ENCODE results near the gene TMEM18. TPM values are rescaled to one million over a fixed set of nuclear protein-coding genes. Genes with fewer than 3 reads are reported as not detected.

TMEM18 gene
- total and polyA plus RNA-seq, 2 of the 13 experiments (the other 11 are each of a cell fraction or from before 2014, with no cell fraction given) = 45.9 to 49.4 TPM

DNA sequence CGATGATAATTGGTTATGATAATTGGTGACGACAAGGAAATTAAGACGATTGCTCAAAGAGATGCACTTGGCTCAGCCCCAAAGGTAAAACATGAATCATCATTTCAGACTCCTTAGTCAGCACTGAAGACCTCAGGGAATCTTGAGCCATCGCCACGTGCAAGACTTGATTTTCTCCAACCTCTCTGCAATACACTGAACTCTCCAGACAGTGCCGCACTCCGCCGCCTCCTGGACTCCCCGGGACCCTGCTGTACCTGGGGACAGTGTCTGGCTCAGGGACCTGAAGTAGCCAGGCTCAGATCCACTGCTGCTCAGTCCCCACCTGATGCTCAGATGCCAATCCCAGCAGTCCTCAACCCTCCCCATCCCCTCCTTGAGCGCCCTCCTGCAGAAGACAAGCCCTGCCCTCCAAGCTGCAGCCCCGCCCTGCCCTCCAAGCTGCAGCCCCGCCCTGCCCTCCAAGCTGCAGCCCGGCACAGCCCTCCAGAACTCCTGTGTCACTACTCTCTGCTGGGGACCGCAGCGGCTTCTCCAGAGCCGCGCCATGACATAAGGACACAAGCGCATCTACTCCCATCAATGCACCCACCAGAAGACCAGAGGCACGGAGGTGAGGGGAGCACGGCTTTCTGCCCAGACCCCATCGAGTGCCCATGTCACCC, 1.1 kb downstream of the TMEM18 start (continued):
- TF ChIP-seq HIVEP1 (CRISPR knock-in tag; IDR thresholded peaks at IDR 0.05) = peak; percentile 73; the same call in 1 of the 2 replicates
- peak; percentile 47; the same call in 1 of the 2 replicates for TF ChIP-seq FOXC1 (CRISPR knock-in tag; IDR thresholded peaks at IDR 0.05; ENCODE audit: borderline replicate concordance)
- no peak for TF ChIP-seq ZC3H4 (CRISPR knock-in tag; IDR thresholded peaks at IDR 0.05; ENCODE audit: borderline replicate concordance)
- TF ChIP-seq, protein P1, sequence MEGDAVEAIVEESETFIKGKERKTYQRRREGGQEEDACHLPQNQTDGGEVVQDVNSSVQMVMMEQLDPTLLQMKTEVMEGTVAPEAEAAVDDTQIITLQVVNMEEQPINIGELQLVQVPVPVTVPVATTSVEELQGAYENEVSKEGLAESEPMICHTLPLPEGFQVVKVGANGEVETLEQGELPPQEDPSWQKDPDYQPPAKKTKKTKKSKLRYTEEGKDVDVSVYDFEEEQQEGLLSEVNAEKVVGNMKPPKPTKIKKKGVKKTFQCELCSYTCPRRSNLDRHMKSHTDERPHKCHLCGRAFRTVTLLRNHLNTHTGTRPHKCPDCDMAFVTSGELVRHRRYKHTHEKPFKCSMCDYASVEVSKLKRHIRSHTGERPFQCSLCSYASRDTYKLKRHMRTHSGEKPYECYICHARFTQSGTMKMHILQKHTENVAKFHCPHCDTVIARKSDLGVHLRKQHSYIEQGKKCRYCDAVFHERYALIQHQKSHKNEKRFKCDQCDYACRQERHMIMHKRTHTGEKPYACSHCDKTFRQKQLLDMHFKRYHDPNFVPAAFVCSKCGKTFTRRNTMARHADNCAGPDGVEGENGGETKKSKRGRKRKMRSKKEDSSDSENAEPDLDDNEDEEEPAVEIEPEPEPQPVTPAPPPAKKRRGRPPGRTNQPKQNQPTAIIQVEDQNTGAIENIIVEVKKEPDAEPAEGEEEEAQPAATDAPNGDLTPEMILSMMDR (CRISPR knock-in tag; IDR thresholded peaks at IDR 0.05) = peak; percentile 49
- TF ChIP-seq KDM2A (CRISPR knock-in tag; IDR thresholded peaks at IDR 0.05; ENCODE audit: borderline replicate concordance, low read depth) = no peak
- TF ChIP-seq ZNF496 (CRISPR knock-in tag; IDR thresholded peaks at IDR 0.05; ENCODE audit: insufficient replicate concordance) = no peak
- TF ChIP-seq CHD4 (IDR thresholded peaks at IDR 0.05; ENCODE audit: borderline replicate concordance, low read length) = no peak
- no peak for TF ChIP-seq KAT7 (CRISPR knock-in tag; IDR thresholded peaks at IDR 0.05; ENCODE audit: borderline replicate concordance)
- no peak for TF ChIP-seq NFE2 (CRISPR knock-in tag; IDR thresholded peaks at IDR 0.05)
- no peak for TF ChIP-seq KLF13 (CRISPR knock-in tag; IDR thresholded peaks at IDR 0.05)
- TF ChIP-seq JUNB (CRISPR knock-in tag; IDR thresholded peaks at IDR 0.05; ENCODE audit: borderline replicate concordance) = no peak
- TF ChIP-seq ZFP1 (CRISPR knock-in tag; IDR thresholded peaks at IDR 0.05) = no peak
- TF ChIP-seq HOXA9 (CRISPR knock-in tag; IDR thresholded peaks at IDR 0.05; ENCODE audit: borderline replicate concordance) = no peak
- peak; percentile 35; the same call in 1 of the 2 replicates for TF ChIP-seq STAG1 (CRISPR knock-in tag; IDR thresholded peaks at IDR 0.05)
- TF ChIP-seq, protein P2, sequence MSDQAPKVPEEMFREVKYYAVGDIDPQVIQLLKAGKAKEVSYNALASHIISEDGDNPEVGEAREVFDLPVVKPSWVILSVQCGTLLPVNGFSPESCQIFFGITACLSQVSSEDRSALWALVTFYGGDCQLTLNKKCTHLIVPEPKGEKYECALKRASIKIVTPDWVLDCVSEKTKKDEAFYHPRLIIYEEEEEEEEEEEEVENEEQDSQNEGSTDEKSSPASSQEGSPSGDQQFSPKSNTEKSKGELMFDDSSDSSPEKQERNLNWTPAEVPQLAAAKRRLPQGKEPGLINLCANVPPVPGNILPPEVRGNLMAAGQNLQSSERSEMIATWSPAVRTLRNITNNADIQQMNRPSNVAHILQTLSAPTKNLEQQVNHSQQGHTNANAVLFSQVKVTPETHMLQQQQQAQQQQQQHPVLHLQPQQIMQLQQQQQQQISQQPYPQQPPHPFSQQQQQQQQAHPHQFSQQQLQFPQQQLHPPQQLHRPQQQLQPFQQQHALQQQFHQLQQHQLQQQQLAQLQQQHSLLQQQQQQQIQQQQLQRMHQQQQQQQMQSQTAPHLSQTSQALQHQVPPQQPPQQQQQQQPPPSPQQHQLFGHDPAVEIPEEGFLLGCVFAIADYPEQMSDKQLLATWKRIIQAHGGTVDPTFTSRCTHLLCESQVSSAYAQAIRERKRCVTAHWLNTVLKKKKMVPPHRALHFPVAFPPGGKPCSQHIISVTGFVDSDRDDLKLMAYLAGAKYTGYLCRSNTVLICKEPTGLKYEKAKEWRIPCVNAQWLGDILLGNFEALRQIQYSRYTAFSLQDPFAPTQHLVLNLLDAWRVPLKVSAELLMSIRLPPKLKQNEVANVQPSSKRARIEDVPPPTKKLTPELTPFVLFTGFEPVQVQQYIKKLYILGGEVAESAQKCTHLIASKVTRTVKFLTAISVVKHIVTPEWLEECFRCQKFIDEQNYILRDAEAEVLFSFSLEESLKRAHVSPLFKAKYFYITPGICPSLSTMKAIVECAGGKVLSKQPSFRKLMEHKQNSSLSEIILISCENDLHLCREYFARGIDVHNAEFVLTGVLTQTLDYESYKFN (CRISPR knock-in tag; conservative IDR thresholded peaks at IDR 0.05) = no peak
- TF ChIP-seq, protein P3, sequence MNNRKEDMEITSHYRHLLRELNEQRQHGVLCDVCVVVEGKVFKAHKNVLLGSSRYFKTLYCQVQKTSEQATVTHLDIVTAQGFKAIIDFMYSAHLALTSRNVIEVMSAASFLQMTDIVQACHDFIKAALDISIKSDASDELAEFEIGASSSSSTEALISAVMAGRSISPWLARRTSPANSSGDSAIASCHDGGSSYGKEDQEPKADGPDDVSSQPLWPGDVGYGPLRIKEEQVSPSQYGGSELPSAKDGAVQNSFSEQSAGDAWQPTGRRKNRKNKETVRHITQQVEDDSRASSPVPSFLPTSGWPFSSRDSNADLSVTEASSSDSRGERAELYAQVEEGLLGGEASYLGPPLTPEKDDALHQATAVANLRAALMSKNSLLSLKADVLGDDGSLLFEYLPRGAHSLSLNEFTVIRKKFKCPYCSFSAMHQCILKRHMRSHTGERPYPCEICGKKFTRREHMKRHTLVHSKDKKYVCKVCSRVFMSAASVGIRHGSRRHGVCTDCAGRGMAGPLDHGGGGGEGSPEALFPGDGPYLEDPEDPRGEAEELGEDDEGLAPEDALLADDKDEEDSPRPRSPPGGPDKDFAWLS (CRISPR knock-in tag; IDR thresholded peaks at IDR 0.05; ENCODE audit: borderline replicate concordance) = no peak
- TF ChIP-seq BHLHE40 (IDR thresholded peaks at IDR 0.05; ENCODE audit: low read length) = no peak
- TF ChIP-seq ZBTB7B (CRISPR knock-in tag; IDR thresholded peaks at IDR 0.05) = no peak
- no peak for TF ChIP-seq AGO1 (IDR thresholded peaks at IDR 0.05; ENCODE audit: low read depth, low read length, poor library complexity, severe bottlenecking)

Measured in HepG2 (cell line).